ENCODE results near the gene SMAD6.

The SMAD6 gene

DNA sequence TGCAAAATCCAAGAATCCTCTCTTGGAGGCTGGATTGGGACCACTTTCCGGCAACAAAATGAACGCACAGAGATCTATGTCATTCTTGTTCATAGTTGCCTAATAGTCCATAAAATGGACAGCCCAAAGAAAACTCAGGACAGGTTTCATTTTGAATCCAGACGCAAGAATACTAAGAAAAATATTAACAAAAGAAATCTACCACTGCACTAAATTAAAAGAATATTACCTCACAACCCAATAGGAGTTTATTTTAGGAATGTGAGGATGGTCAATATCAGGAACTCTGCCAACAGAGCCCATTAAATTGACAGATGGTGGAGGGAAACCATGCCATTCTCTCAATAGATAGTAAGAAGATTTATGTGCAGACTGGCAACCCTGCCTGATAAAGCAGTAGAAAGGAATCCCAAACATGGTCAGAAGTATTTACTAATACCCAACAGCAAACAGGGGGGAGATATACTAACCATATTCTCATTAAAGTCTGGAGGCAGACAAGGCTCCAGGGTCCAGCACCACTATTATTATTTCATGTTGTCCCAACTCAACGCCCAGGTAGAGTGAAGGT is 127.6 kb downstream of the SMAD6 start:
- DNase-seq: no peak

DNA sequence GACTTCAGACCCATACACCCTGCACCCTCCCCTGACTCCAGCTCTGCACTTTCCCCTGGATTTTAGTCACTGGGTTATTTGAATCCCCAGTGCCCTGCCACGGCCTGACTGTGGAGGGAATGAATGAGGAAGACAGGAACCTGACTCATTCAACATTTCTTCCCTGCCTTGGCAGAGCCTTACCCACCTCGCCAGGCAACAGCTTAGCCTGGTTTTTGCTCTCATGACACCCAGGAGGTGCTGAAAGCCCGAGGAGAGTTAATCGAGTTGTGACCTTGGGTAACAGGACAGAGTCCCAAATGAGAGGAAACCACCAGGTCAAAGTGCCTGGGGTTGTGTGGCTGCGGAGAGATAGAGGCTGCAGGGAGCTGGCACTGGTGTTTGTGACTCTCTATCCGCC is 128.3 kb downstream of the SMAD6 start:
- no peak for DNase-seq

DNA sequence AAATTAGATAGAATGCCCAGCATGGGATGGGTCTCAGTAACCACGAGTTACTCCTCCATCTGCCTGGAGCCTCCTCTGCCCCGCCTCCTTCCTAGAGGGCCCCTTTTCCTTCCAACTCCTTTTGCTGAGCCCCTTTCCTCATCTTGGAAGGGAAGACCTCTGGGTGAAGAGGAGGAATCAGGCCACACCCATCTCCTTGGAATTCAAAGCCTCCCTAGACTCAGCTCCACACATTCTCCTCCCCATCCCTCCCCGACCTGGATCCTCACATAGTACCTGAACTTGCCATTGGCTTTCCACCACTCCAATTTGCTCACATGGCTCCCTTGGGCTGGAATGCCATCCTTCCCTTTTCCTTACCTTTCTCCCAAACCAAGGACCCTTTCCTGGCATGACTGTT is 128.8 kb downstream of the SMAD6 start:
- DNase-seq: no peak

DNA sequence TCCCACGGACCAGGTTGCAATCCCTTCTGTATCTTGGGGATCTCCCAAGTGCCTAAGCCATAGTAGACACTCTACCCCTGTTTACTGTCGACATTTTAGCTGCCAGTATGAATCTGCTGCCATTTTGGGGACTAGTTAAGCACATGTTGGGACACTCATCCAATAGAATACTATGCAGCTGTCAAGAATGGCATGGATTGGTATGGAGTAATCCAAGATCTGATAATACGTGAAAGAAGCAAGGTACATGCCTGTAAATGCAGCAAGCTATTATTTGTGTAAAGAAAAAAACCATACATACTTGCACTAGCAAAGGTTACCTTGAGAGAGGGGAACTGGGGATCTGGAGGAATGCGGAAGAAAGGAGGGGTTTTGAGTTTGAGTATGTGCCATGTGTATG is 129.3 kb downstream of the SMAD6 start:
- no peak for DNase-seq

DNA sequence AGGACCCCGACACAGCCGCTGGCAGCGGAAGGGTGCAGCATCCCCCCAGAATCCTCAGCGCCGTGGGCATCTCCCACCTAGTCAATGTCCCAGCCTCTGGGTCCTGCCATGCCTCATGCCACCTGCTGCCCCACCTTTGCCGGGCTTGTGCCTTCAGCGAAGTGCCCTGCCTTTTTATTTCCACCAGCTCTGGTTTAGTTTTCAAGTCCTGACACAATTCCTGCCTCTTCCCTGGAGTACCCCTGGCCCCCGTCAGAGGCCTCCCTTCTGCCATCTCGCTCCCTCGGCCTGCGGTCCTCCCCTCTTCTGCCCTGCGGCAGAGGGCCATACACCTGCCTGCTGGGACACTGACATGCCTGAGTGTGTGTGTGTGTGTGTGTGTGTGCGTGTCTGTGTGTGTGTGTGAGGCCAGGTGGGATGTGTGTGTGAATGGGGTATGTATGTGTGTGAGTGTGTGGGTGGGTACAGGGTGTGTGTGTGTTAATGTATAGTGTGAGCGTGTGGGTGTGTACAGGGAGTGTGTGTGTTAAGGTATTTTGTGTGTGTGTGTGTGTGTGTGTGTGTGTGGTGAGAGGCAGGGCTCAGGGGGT is 129.9 kb downstream of the SMAD6 start:
- no peak for DNase-seq

Data from NK-92 treated with Interleukin-12 subunit alpha and Interleukin-12 subunit beta, amount 100 ng/mL, for 24 hours (cell line).